HG02642 (cell line): ENCODE measurements around the gene EIF4G2.

ENCODE experiments used
- ATAC-seq: cut with Tn5 transposase; IDR thresholded peaks from one replicate; pipeline ENCODE4 v1.9.1; 2021; ENCODE audit warnings: mild to moderate bottlenecking; ENCODE audit not compliant: unreplicated experiment, poor library complexity

The EIF4G2 gene

GRCh38 chr11:10778217-10778970 lies 30.3 kb downstream of the EIF4G2 start:
- ATAC-seq: no peak

- no peak for ATAC-seq
These were observed 30.9 kb downstream of the EIF4G2 start for GRCh38 chr11:10777806-10778205.

GRCh38 chr11:10777393-10777793 lies 31.3 kb downstream of the EIF4G2 start:
- ATAC-seq: no peak

GRCh38 chr11:10774811-10775210 lies 33.9 kb downstream of the EIF4G2 start:
- ATAC-seq: no peak

- ATAC-seq: no peak
These were observed 37.3 kb downstream of the EIF4G2 start for GRCh38 chr11:10771457-10771856.

- no peak for ATAC-seq
These were observed 38.0 kb downstream of the EIF4G2 start for GRCh38 chr11:10770626-10771254.

GRCh38 chr11:10764412-10764811 lies 44.3 kb downstream of the EIF4G2 start:
- no peak for ATAC-seq

GRCh38 chr11:10763766-10764165 lies 45.0 kb downstream of the EIF4G2 start:
- ATAC-seq: no peak

- ATAC-seq: peak; percentile 30
These were observed 45.8 kb downstream of the EIF4G2 start for GRCh38 chr11:10762913-10763421.

GRCh38 chr11:10762185-10762584 lies 46.5 kb downstream of the EIF4G2 start:
- peak; percentile 74 for ATAC-seq

- no peak for ATAC-seq
These were observed 47.5 kb downstream of the EIF4G2 start for GRCh38 chr11:10761085-10761698.

- ATAC-seq: no peak
These were observed 49.8 kb downstream of the EIF4G2 start for GRCh38 chr11:10758957-10759356.

GRCh38 chr11:10752486-10752885 lies 56.2 kb downstream of the EIF4G2 start:
- ATAC-seq: no peak

GRCh38 chr11:10752061-10752460 lies 56.7 kb downstream of the EIF4G2 start:
- no peak for ATAC-seq

- ATAC-seq: peak; percentile 27
These were observed 57.2 kb downstream of the EIF4G2 start for GRCh38 chr11:10751581-10751940.

- peak; percentile 95 for ATAC-seq
These were observed 57.7 kb downstream of the EIF4G2 start, which contains the start of gene CTR9 for GRCh38 chr11:10750838-10751580. Gene CTR9 (plus strand): TSS chr11:10751246. CDS start chr11:10751413, 167 bp downstream.

- ATAC-seq: no peak
These were observed 59.2 kb downstream of the EIF4G2 start for GRCh38 chr11:10749476-10749875.

- no peak for ATAC-seq
These were observed 61.0 kb downstream of the EIF4G2 start for GRCh38 chr11:10747733-10748132.
